GM12878 (cell line): Measurements from ENCODE around the gene SAMD4A. TPM values are rescaled to one million over a fixed set of nuclear protein-coding genes. Genes with fewer than 3 reads are reported as not detected.

Experiments used
- ATAC-seq: fragments of 200-7000 bp; cut with Tn5 transposase; 3 replicates; pipeline ENCODE4 v1.9.1; 2020; ENCODE audit warnings: mild to moderate bottlenecking, moderate library complexity
- BruUV-seq: library from RNA; stranded (reverse); fragments of 400-500 nt; replicated peaks from 2 replicates; lab custom pipeline; 2021; lab: Mats Ljungman, UMichigan
- CTCF ChIA-PET: fragments of 300-600 bp; sonication (Branson Sonifier 250); formaldehyde crosslinking; extraction: SDS; loops from one replicate; lab custom pipeline; 2021; ENCODE audit warnings: inconsistent platforms; lab: Yijun Ruan, JAX
- POLR2A ChIA-PET: fragments of 350-600 bp; formaldehyde crosslinking; extraction: SDS; loops from one replicate; lab custom pipeline; 2021; ENCODE audit warnings: inconsistent platforms; lab: Charles Lee
- RAD21 ChIA-PET: fragments of 300-600 bp; sonication (Branson Sonifier 250); formaldehyde crosslinking; loops from one replicate; lab custom pipeline; 2023; ENCODE audit warnings: antibody characterized with exemption; ENCODE audit not compliant: unreplicated experiment; lab: Charles Lee
- SMC1A ChIA-PET: fragments of 300-600 bp; sonication (Branson Sonifier 250); formaldehyde crosslinking; loops from one replicate; lab custom pipeline; 2023; ENCODE audit not compliant: unreplicated experiment, uncharacterized antibody; lab: Charles Lee
- DNase-seq: peaks from one replicate; pipeline ENCODE4 v3.0.0-alpha.2; 2011; ENCODE audit warnings: low read depth, low spot score
- FAIRE-seq: peaks from 3 replicates; lab custom pipeline; 2011; peaks lifted over from hg19 to GRCh38; lab: Jason Lieb, UNC
- H2AFZ ChIP-seq: 2 replicates; pipeline ENCODE4 v1.6.0; 2011; ENCODE audit warnings: low read depth, low read length, control low read depth; ENCODE audit not compliant: control insufficient read depth
- H3K27ac ChIP-seq: 2 replicates; pipeline ENCODE4 v1.5.1; 2011; ENCODE audit warnings: control low read depth; ENCODE audit not compliant: control insufficient read depth, insufficient read depth
- H3K27me3 ChIP-seq, 2 experiments: replicated peaks in 1 of 2; 2 replicates each; pipeline versions ENCODE4 v1.6.0 to v1.6.1; 2011; ENCODE audit warnings: low read length in 1 of 2; ENCODE audit not compliant: control insufficient read depth in 2 of 2, insufficient read depth in 2 of 2
- H3K36me3 ChIP-seq, 2 experiments: 2 replicates each; pipeline ENCODE4 v1.5.1; 2011; ENCODE audit warnings: low read length in 1 of 2; ENCODE audit not compliant: control insufficient read depth in 2 of 2, insufficient read depth in 2 of 2
- H3K4me1 ChIP-seq: 2 replicates; pipeline ENCODE4 v1.6.1; 2011; ENCODE audit warnings: mild to moderate bottlenecking, low read length, moderate library complexity, mixed read lengths; ENCODE audit not compliant: control insufficient read depth, insufficient read depth
- H3K4me2 ChIP-seq: 2 replicates; pipeline ENCODE4 v1.6.0; 2011; ENCODE audit warnings: control low read depth; ENCODE audit not compliant: control insufficient read depth, insufficient read depth
- H3K4me3 ChIP-seq: fragments of 200-600 bp; sonication (generic); 2 replicates; pipeline ENCODE4 v1.5.1; 2016
- H3K79me2 ChIP-seq: 2 replicates; pipeline ENCODE4 v1.6.0; 2011; ENCODE audit warnings: low read length; ENCODE audit not compliant: control insufficient read depth, insufficient read depth
- H3K9ac ChIP-seq: 2 replicates; pipeline ENCODE4 v1.8.0; 2011; ENCODE audit warnings: low read length, control low read depth, mixed read lengths; ENCODE audit not compliant: control insufficient read depth, insufficient read depth
- H3K9me3 ChIP-seq: replicated peaks from 3 replicates; pipeline ENCODE4 v1.5.1; 2011; ENCODE audit warnings: mild to moderate bottlenecking, low read length; ENCODE audit not compliant: control insufficient read depth, insufficient read depth
- H4K20me1 ChIP-seq: 2 replicates; pipeline ENCODE4 v1.6.0; 2011; ENCODE audit not compliant: control insufficient read depth, insufficient read depth
- CBX5 ChIP-seq: sonication (generic); IDR thresholded peaks from 2 replicates; pipeline ENCODE4 v1.6.1; 2016; ENCODE audit warnings: low read depth, moderate library complexity, mild to moderate bottlenecking, inconsistent platforms
- IRF4 ChIP-seq: IDR thresholded peaks from 2 replicates; pipeline ENCODE4 v1.6.1; 2011; ENCODE audit warnings: low read depth, low read length
- MTA3 ChIP-seq: IDR thresholded peaks from 2 replicates; pipeline ENCODE4 v1.6.1; 2012; ENCODE audit warnings: low read length, inconsistent platforms, borderline replicate concordance
- NFYB ChIP-seq: IDR thresholded peaks from 2 replicates; pipeline ENCODE4 v1.6.1; 2011; ENCODE audit warnings: low read depth, mild to moderate bottlenecking, low read length, improper control_type of control experiment, moderate library complexity; ENCODE audit not compliant: insufficient read depth
- RFX5 ChIP-seq: IDR thresholded peaks from 2 replicates; pipeline ENCODE4 v1.6.1; 2011; ENCODE audit warnings: low read depth, low read length, improper control_type of control experiment
- SMAD5 ChIP-seq: IDR thresholded peaks from 2 replicates; pipeline ENCODE4 v1.6.1; 2016; ENCODE audit warnings: antibody characterized with exemption, low read depth
- SREBF1 ChIP-seq: IDR thresholded peaks from 2 replicates; pipeline ENCODE4 v1.6.1; 2012; ENCODE audit warnings: mild to moderate bottlenecking, low read length
- SUPT20H ChIP-seq: IDR thresholded peaks from 2 replicates; pipeline ENCODE4 v1.6.1; 2011; ENCODE audit warnings: low read depth, mild to moderate bottlenecking, low read length, moderate library complexity, borderline replicate concordance; ENCODE audit not compliant: control insufficient read depth
- TAF1 ChIP-seq: IDR thresholded peaks from 2 replicates; pipeline ENCODE4 v1.6.1; 2011; ENCODE audit warnings: mild to moderate bottlenecking, low read depth, low read length, borderline replicate concordance
- YY1 ChIP-seq: IDR thresholded peaks from 2 replicates; pipeline ENCODE4 v1.6.1; 2011; ENCODE audit warnings: low read depth, mild to moderate bottlenecking, low read length
- ZSCAN29 ChIP-seq: fragments of 450-650 bp; IDR thresholded peaks from 2 replicates; pipeline ENCODE4 v1.6.1; 2017; ENCODE audit warnings: mild to moderate bottlenecking, moderate library complexity
- WGBS: methylation state at CpG from one replicate; pipeline ENCODE4 v1.1.6; 2016; ENCODE audit warnings: low lambda C conversion rate; ENCODE audit not compliant: insufficient replicate concordance, insufficient coverage; ENCODE audit errors: missing lambda C conversion rate; 5-methylcytosine and 5-hydroxymethylcytosine counted together
- in situ Hi-C: fragments of 300-500 bp; cut with MboI; formaldehyde crosslinking; loops from 9 replicates; pipeline ENCODE4 v1.14.3; 2018; ENCODE audit warnings: mixed read lengths
- intact Hi-C: fragments of 100-400 bp; cut with micrococcal nuclease; formaldehyde crosslinking; loops from one replicate; pipeline ENCODE4 v1.14.2; 2022; ENCODE audit not compliant: unreplicated experiment
- polyA plus RNA-seq, 11 experiments: library from polyadenylated mRNA; depleted of rRNA in 4 of 11; unstranded in 6 of 11; stranded (reverse) in 5 of 11; fragments of >200 nt; fragmentation: Nextera tagmentation in 4 of 11; fragmentation: Illumina TruSeq in 1 of 11; extraction: Ambion mirVana in 4 of 11; extraction: Trizol in 1 of 11; gene quantifications; 1 replicate in 1 of 11; 2 replicates in 10 of 11; pipeline versions ENCODE4 v1.2.1 to v1.2.3, GENCODE V29; 2011 to 2016; ENCODE audit warnings: inconsistent platforms in 2 of 11, missing spikeins in 2 of 11, low read depth in 1 of 11
- total RNA-seq, 4 experiments: library from RNA; depleted of rRNA in 3 of 4; stranded (reverse); fragments of >200 nt in 3 of 4; fragmentation: Illumina TruSeq in 1 of 4; extraction: Trizol in 1 of 4; gene quantifications; 2 replicates each; pipeline versions ENCODE4 v1.2.1 to v1.2.3, GENCODE V29; 2013 to 2021
- TF ChIP-seq, protein P1 (sequence below): fragments of 450-650 bp; IDR thresholded peaks from 2 replicates; pipeline ENCODE4 v1.6.1; 2018; ENCODE audit warnings: borderline replicate concordance, mild to moderate bottlenecking; ENCODE audit not compliant: partially characterized antibody
- TF ChIP-seq, protein P2 (sequence below): fragments of 450-650 bp; IDR thresholded peaks from 2 replicates; pipeline ENCODE4 v1.6.1; 2017; ENCODE audit warnings: mild to moderate bottlenecking, moderate library complexity

Gene SAMD4A
- total and polyA plus RNA-seq, 10 of the 15 experiments (the other 5 are each of a cell fraction or from before 2014, with no cell fraction given): 0.05 to 0.56 (median 0.31) TPM

DNA sequence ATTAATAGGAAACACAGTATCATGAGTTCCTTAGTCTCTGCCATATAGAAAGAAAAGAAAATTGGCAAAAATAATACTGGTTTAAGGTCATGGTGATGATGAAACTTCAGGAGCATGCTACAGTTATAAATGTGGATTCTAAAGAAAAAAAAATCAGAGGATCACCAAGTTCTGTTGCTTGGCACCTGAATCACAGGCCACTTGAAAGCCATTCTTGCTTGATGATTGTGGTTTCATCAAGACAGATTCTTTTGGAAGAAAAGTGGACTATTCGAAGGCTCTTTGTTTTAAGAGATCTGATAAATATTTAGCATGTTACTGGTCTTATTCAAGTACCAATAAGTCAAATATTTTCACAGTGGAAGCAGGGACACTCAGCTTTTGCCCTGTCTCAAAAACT, 148.9 kb downstream of the SAMD4A start:
- no TSS peak for BruUV-seq
- Histone ChIP-seq H3K9ac (no peak overlapping the region), H3K27ac (no peak overlapping the region), H4K20me1 (no peaks in the 10 kb centered on the region), H3K79me2 (no peaks in the 10 kb centered on the region), H3K4me1 (peaks cover 12% of the 10 kb centered on the region; the same call in 1 of the 2 replicates), H3K4me2 (no peak overlapping the region), H3K9me3 (no peaks in the 10 kb centered on the region; the same call in 2 of the 3 replicates), H3K27me3 (no peaks in the 10 kb centered on the region; a peak in 1 of 4 replicates), H3K36me3 (no peaks in the 10 kb centered on the region), H3K4me3 (no peak overlapping the region), H2AFZ (no peak overlapping the region)
- 56% methylated on average over 1 of the region's 1 CpG for WGBS
- DNase-seq (no peak), FAIRE-seq (no peak), ATAC-seq (no peak)
- in situ Hi-C loops: no loop called here
- intact Hi-C loops: no loop called here
- TF ChIP-seq MTA3 (no peak), TAF1 (no peak), IRF4 (no peak), SUPT20H (no peak), NFYB (no peak), SMAD5 (no peak), SREBF1 (no peak), YY1 (no peak), CBX5 (no peak), RFX5 (no peak), ZSCAN29 (no peak)
- TF ChIP-seq, protein P1, sequence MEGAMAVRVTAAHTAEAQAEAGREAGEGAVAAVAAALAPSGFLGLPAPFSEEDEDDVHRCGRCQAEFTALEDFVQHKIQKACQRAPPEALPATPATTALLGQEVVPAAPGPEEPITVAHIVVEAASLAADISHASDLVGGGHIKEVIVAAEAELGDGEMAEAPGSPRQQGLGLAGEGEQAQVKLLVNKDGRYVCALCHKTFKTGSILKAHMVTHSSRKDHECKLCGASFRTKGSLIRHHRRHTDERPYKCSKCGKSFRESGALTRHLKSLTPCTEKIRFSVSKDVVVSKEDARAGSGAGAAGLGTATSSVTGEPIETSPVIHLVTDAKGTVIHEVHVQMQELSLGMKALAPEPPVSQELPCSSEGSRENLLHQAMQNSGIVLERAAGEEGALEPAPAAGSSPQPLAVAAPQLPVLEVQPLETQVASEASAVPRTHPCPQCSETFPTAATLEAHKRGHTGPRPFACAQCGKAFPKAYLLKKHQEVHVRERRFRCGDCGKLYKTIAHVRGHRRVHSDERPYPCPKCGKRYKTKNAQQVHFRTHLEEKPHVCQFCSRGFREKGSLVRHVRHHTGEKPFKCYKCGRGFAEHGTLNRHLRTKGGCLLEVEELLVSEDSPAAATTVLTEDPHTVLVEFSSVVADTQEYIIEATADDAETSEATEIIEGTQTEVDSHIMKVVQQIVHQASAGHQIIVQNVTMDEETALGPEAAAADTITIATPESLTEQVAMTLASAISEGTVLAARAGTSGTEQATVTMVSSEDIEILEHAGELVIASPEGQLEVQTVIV: no peak
- TF ChIP-seq, protein P2, sequence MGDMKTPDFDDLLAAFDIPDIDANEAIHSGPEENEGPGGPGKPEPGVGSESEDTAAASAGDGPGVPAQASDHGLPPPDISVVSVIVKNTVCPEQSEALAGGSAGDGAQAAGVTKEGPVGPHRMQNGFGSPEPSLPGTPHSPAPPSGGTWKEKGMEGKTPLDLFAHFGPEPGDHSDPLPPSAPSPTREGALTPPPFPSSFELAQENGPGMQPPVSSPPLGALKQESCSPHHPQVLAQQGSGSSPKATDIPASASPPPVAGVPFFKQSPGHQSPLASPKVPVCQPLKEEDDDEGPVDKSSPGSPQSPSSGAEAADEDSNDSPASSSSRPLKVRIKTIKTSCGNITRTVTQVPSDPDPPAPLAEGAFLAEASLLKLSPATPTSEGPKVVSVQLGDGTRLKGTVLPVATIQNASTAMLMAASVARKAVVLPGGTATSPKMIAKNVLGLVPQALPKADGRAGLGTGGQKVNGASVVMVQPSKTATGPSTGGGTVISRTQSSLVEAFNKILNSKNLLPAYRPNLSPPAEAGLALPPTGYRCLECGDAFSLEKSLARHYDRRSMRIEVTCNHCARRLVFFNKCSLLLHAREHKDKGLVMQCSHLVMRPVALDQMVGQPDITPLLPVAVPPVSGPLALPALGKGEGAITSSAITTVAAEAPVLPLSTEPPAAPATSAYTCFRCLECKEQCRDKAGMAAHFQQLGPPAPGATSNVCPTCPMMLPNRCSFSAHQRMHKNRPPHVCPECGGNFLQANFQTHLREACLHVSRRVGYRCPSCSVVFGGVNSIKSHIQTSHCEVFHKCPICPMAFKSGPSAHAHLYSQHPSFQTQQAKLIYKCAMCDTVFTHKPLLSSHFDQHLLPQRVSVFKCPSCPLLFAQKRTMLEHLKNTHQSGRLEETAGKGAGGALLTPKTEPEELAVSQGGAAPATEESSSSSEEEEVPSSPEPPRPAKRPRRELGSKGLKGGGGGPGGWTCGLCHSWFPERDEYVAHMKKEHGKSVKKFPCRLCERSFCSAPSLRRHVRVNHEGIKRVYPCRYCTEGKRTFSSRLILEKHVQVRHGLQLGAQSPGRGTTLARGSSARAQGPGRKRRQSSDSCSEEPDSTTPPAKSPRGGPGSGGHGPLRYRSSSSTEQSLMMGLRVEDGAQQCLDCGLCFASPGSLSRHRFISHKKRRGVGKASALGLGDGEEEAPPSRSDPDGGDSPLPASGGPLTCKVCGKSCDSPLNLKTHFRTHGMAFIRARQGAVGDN: no peak
- POLR2A ChIA-PET: no interaction called here
- SMC1A ChIA-PET: interaction anchor here (1.1 kb wide), 1 partner anchor 57 kb away, joined by 3 read pairs; no protein-coding TSS in a partner anchor
- RAD21 ChIA-PET: no interaction called here
- CTCF ChIA-PET: no interaction called here
